Breast epithelium (tissue), 3 donors: Measurements from ENCODE around the gene NELL1.

ENCODE experiments used
- CTCF ChIP-seq, 3 donors: fragments of 450-650 bp; IDR thresholded peaks; one replicate each; pipeline ENCODE4 v1.5.1; 2016 to 2017; ENCODE audit warnings: antibody characterized with exemption in 3 of 3, mild to moderate bottlenecking in 3 of 3, moderate library complexity in 3 of 3
- POLR2AphosphoS5 ChIP-seq, 3 donors: sonication (generic); formaldehyde crosslinking; IDR thresholded peaks; one replicate each; pipeline ENCODE4 v1.6.1; 2017; ENCODE audit warnings: antibody characterized with exemption in 3 of 3

- TF ChIP-seq POLR2AphosphoS5 (IDR thresholded peaks at IDR 0.05) (no peak), CTCF (IDR thresholded peaks at IDR 0.05) (no peak)
These were observed 609.5 kb downstream of the NELL1 start for GRCh38 chr11:21278840-21279239.
